MCF 10A (cell line): ENCODE measurements around the gene LDAF1. TPM values are rescaled to one million over a fixed set of nuclear protein-coding genes. Genes with fewer than 3 reads are reported as not detected.
"Not testable (repeated sequence)": the region's sequence is repeated elsewhere in the genome, so short reads cannot be mapped to it uniquely, and the experiment has no call there.

Source experiments
- Bru-seq: library from RNA; stranded (reverse); fragments of 400-500 nt; gene quantifications from one replicate; lab custom pipeline; 2021; lab: Mats Ljungman, UMichigan
- BruChase-seq, 2 experiments: library from RNA; stranded (reverse); fragments of 400-500 nt; gene quantifications; one replicate each; lab custom pipeline; 2021; lab: Mats Ljungman, UMichigan
- BruUV-seq: library from RNA; stranded (reverse); fragments of 400-500 nt; replicated peaks from 2 replicates; lab custom pipeline; 2021; lab: Mats Ljungman, UMichigan
- CTCF ChIA-PET: fragments of 300-600 bp; sonication (Branson Sonifier 250); formaldehyde crosslinking; extraction: SDS; loops from one replicate; lab custom pipeline; 2021; ENCODE audit warnings: antibody characterized with exemption, inconsistent platforms; lab: Yijun Ruan, JAX
- POLR2A ChIA-PET: fragments of 300-600, 350-650 bp; sonication (Branson Sonifier 250); formaldehyde crosslinking; extraction: SDS; loops from one replicate; lab custom pipeline; 2020; ENCODE audit warnings: antibody characterized with exemption, inconsistent platforms; lab: Yijun Ruan, JAX
- DNase-seq: peaks from one replicate; pipeline ENCODE4 v3.0.0-alpha.2; 2018; ENCODE audit not compliant: unreplicated experiment
- H3K27ac Mint-ChIP-seq: one replicate; pipeline ENCODE4 v1.8.0; 2022; ENCODE audit warnings: mild to moderate bottlenecking, low read depth, mixed read lengths; ENCODE audit not compliant: unreplicated experiment
- H3K27me3 Mint-ChIP-seq: one replicate; pipeline ENCODE4 v1.8.0; 2022; ENCODE audit warnings: mixed read lengths; ENCODE audit not compliant: insufficient read depth, unreplicated experiment
- H3K36me3 Mint-ChIP-seq: one replicate; pipeline ENCODE4 v1.8.0; 2022; ENCODE audit warnings: mild to moderate bottlenecking, moderate library complexity, mixed read lengths; ENCODE audit not compliant: insufficient read depth, unreplicated experiment
- H3K4me1 Mint-ChIP-seq: one replicate; pipeline ENCODE4 v1.8.0; 2022; ENCODE audit warnings: mixed read lengths; ENCODE audit not compliant: insufficient read depth, unreplicated experiment
- H3K4me3 Mint-ChIP-seq: one replicate; pipeline ENCODE4 v1.8.0; 2022; ENCODE audit warnings: mild to moderate bottlenecking, moderate library complexity, mixed read lengths; ENCODE audit not compliant: unreplicated experiment
- H3K9me3 Mint-ChIP-seq: one replicate; pipeline ENCODE4 v1.8.0; 2022; ENCODE audit warnings: mixed read lengths; ENCODE audit not compliant: unreplicated experiment
- intact Hi-C: fragments of 100-400 bp; cut with micrococcal nuclease; formaldehyde crosslinking; loops from 2 replicates; pipeline ENCODE4 v1.14.1; 2022
- long read RNA-seq: library from polyadenylated mRNA; stranded (forward); transcript quantifications from one replicate; pipeline ENCODE4 v2.0.0, GENCODE V29; 2022
- total RNA-seq: library from RNA; stranded (reverse); gene quantifications from 2 replicates; pipeline ENCODE4 v1.2.3, GENCODE V29; 2022
- TF ChIP-seq, protein P1 (sequence below): fragments of 200-600 bp; IDR thresholded peaks from one replicate; pipeline ENCODE4 v1.8.0; 2022; ENCODE audit warnings: antibody characterized with exemption, mild to moderate bottlenecking; ENCODE audit not compliant: unreplicated experiment

The LDAF1 gene
- 30.1 and 37.8 TPM in 2 replicates for total RNA-seq
- Bru-seq, nascent RNA: percentile 71 among the genes with signal in this experiment
- BruChase-seq, experiment 1, labeled RNA remaining after a 6-hour chase: percentile 76 among the genes with signal in this experiment
- BruChase-seq, experiment 2, labeled RNA remaining after a 2-hour chase: percentile 64 among the genes with signal in this experiment
- long read RNA-seq, transcript TMEM159-202 (5 exons, 1,812 nt): minor isoform, 10 of 34 reads
- long read RNA-seq, transcript TMEM159-201 (5 exons, 2,014 nt): major isoform, 20 of 34 reads
- long read RNA-seq, partial matches to known transcripts: 0 of 34 reads
- long read RNA-seq, other reads (novel, unspliced or antisense): 2 of 34 reads

DNA sequence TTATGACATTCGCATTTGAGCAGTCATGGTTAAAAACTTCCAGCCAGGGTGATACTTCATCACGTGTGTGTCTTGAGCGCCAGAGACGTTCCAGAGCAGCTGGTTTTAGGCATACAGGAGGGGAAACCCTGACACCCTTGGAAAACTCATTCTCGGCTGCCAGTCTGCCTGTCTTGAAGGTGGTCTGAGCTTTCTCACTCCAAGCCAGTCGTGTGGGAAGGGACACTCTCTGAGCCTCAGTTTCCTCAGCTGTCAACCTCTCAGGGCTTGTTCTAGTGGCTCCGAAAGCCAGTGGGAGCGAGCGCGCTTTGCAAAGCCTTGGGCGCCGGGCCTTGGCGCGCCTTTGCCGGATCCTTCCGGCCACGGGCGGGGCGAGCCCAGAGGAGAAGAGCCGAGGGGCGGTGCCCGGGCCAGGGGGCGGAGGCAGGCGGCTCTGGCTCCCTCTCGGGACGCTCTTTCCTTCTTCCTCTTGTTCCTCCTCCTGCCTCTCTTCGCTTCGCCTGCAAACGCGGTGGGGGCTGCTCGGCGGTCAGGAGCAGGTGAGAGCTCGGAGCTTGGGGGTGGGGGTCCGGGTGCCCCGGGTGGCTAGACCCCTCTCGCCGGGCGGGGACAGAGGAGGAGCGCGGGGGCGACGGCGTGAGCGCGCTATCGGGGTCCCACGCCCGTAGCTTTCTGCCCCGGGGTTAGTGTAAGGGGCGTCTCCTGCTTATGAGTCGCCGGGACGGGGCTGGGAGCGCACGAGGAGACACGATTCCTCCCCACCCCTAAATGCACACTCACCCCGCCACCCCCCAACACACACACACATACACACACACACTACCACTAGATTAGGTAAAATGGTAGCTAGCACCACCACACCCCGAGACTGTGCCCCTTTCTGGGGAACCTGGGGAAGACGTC lies at the start of gene LDAF1:
Gene LDAF1 (plus strand): TSS at position 467 of the 903 bp plus-strand sequence. CDS start 2,509 bp downstream, outside the sequence.
- peak within 1 kb of the TSS; percentile 97 for H3K4me3 Mint-ChIP-seq
- BruUV-seq: no TSS peak
- CTCF ChIA-PET: interaction anchor here (0.6 to 7.3 kb wide), 16 partner anchors 10 to 1516 kb away, joined by 3 to 96 read pairs (median 4); partner anchors contain the start of genes ERI2 and REXO5

GRCh38 chr16:21115551-21115950 lies 42.9 kb upstream of the LDAF1 start:
- POLR2A ChIA-PET, intact Hi-C loops, H3K4me1 Mint-ChIP-seq, BruUV-seq, CTCF ChIA-PET, H3K27me3 Mint-ChIP-seq, DNase-seq, H3K9me3 Mint-ChIP-seq, H3K36me3 Mint-ChIP-seq, H3K4me3 Mint-ChIP-seq, H3K27ac Mint-ChIP-seq: not testable (repeated sequence)

More for the DNA sequence above, at the start of gene LDAF1:
- Mint-ChIP-seq H3K27me3 (no peaks in the 10 kb centered on the region), H3K9me3 (no peaks in the 10 kb centered on the region), H3K27ac (peak within 1 kb of the TSS; percentile 95), H3K4me1 (peaks cover 15% of the 10 kb centered on the region), H3K36me3 (peaks cover 22% of the 10 kb centered on the region)
- intact Hi-C loops: loop anchor here (2.0 to 5.0 kb wide), 4 partner anchors 308 to 1164 kb away; partner anchors contain the start of genes ERI2 and REXO5
- TF ChIP-seq, protein P1, sequence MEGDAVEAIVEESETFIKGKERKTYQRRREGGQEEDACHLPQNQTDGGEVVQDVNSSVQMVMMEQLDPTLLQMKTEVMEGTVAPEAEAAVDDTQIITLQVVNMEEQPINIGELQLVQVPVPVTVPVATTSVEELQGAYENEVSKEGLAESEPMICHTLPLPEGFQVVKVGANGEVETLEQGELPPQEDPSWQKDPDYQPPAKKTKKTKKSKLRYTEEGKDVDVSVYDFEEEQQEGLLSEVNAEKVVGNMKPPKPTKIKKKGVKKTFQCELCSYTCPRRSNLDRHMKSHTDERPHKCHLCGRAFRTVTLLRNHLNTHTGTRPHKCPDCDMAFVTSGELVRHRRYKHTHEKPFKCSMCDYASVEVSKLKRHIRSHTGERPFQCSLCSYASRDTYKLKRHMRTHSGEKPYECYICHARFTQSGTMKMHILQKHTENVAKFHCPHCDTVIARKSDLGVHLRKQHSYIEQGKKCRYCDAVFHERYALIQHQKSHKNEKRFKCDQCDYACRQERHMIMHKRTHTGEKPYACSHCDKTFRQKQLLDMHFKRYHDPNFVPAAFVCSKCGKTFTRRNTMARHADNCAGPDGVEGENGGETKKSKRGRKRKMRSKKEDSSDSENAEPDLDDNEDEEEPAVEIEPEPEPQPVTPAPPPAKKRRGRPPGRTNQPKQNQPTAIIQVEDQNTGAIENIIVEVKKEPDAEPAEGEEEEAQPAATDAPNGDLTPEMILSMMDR: no peak
- peak; percentile 82 for DNase-seq
- POLR2A ChIA-PET: interaction anchor here (0.5 to 5.8 kb wide), 11 partner anchors 8 to 639 kb away, joined by 3 to 115 read pairs (median 6); partner anchors contain the start of genes DNAH3, ERI2, LYRM1 and REXO5

GRCh38 chr16:21116148-21116693 lies 42.3 kb upstream of the LDAF1 start:
- H3K27ac Mint-ChIP-seq: no peak overlapping the region
- H3K4me3 Mint-ChIP-seq: no peak overlapping the region
- H3K27me3 Mint-ChIP-seq: no peaks in the 10 kb centered on the region
- BruUV-seq: no TSS peak
- DNase-seq: no peak
- no peaks in the 10 kb centered on the region for H3K36me3 Mint-ChIP-seq
- H3K9me3 Mint-ChIP-seq: no peaks in the 10 kb centered on the region
- peaks cover 7% of the 10 kb centered on the region for H3K4me1 Mint-ChIP-seq
- intact Hi-C loops: no loop called here
- ChIA-PET POLR2A (no interaction called here), CTCF (no interaction called here)
- TF ChIP-seq, protein P1: no peak

- BruUV-seq: no TSS peak
- Mint-ChIP-seq H3K4me3 (no peak overlapping the region), H3K9me3 (no peaks in the 10 kb centered on the region), H3K36me3 (no peaks in the 10 kb centered on the region), H3K27me3 (no peaks in the 10 kb centered on the region), H3K4me1 (peaks cover 7% of the 10 kb centered on the region), H3K27ac (no peak overlapping the region)
- CTCF ChIA-PET: interaction anchor here (1.1 kb wide), 1 partner anchor 15 kb away, joined by 4 read pairs; no protein-coding TSS in a partner anchor
- POLR2A ChIA-PET: no interaction called here
- intact Hi-C loops: no loop called here
- TF ChIP-seq, protein P1: no peak
- DNase-seq: no peak
Observed at GRCh38 chr16:21117567-21117966, 40.9 kb upstream of the LDAF1 start.
